Fibroblast of peridontal ligament (primary cell): Measurements from ENCODE around the gene ZNF385B.
"Not testable (repeated sequence)": the region's sequence is repeated elsewhere in the genome, so short reads cannot be mapped to it uniquely, and the experiment has no call there.

ENCODE experiments used
- DNase-seq: peaks from one replicate; pipeline ENCODE4 v3.0.0-alpha.2; 2010; ENCODE audit errors: extremely low read depth

ZNF385B gene

DNA sequence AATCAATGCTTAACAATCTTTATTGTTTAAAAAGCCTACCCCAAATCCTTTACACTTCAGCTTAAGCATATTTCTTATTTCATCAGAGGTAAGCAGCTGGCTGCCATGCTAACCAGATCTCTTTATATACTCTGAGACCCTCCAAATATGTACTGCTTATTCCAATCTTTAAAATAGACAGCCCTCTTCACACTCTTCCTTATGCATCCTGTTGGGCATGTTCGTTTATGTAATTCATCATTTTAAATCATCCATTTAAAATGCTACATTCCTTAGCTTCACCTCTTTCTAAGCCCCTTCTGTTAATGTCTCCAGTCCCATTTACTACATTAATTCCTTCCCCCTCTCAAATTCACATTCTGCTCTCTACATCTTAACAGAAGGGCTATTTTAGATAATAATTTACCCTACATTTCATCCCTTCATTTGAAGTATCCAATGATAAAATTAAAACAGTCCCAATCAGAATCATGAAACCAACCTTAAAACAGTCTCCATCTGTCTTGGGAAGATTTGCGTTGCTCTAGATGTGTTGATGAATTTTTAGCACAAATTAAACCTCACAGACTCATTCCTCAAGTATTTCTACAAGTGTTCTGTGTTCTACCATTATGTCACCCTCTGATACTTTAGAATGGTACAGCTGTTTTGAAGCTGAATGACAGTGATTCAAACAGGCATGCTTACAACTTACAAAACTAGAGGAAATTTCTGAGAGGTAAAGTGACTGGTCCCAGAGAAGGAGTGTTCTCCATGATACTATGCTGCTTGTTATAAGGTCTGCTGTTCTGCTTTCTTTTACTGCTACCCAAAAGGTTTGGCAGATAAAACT is 59.1 kb downstream of the ZNF385B start:
- no peak for DNase-seq

DNA sequence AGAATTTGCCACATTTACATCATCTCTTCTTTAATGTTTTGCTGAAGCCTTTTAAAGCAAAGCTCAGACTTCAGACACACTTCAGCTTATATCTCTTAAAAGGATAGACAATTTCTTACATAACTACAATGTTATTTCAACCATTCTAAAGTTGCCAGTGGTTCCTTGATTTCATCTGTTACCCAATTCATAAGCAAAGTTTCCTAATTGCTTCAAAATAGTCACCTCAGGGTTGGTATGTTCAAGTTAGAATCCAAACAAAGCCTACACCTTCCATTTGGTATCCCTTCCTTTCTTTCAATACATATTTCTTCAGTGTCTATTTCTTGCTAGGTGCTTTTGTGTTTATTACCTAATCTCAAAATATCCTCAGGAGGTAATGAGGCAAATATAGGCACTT is 60.6 kb downstream of the ZNF385B start:
- no peak for DNase-seq

DNA sequence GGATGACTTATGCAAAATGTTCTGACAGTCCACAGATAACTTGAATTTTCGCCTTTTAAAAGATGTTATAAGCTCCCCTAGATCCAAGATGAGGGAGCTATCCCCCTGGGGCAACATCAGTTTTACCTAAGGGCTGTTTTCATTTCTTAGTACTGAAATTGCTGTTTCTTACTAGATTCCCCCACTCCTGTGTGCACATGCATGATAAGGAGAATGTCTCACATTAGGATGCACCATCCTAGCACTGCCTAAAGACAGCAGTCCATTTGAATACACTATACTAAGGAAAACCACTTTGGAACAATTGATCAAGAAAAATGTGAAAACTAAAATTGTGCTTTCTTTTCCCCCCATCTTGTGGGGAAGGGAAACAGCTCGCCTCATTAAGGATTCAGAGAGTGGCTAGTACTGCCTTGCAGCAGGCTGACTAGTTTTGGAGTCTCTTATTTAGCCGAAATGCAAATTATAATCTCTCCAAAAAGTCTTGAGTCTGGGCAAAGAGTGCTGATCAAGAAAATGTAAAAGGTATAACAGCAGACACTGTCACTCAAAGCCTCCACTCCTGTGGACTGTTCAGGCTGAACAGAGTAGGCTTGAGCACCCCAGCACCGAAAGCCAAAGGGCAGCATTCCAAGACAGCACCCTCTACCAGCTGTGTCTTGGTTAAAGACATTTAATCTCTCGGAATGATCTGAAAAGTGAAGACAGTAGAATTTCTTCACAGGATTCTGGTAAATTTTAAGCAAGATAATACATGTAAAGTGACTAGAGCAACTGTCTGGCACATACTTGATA is 65.0 kb downstream of the ZNF385B start:
- DNase-seq = no peak

DNA sequence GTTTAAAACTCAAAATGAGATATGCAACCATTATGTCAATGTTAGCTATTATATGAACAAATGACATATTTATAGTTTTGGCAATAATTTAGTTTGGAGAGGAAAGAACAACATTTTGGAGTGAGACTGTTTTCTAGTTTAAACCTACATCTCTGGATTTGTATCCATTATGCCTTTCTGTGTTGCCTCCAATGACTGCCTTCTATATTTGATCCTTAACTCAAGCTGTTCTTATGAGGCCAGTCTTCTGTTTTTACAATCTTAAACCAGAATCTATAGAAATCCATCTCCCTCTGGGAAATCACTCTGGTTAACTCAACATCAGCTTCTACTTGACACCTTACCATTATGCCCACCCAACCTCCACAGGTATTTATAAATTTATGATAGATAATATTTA is 67.5 kb downstream of the ZNF385B start:
- DNase-seq = no peak

DNA sequence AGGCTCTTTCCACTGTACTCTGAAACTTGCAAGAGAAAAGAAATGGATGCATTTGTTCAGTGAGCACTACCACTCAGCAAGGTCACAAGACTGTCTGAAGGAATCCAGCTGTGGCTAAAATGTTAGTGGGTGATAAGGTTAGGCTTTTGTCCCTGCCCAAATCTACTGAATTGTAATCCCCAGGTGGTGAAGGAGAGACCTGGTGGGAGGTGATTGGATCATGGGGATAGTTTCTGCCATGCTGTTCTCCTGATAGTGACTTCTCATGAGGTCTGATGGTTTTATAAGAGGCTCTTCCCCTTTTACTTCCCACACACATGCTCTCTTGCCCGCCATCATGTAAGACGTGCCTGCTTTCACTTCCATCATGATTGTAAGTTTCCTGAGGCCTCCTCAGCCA is 68.2 kb downstream of the ZNF385B start:
- DNase-seq = no peak

DNA sequence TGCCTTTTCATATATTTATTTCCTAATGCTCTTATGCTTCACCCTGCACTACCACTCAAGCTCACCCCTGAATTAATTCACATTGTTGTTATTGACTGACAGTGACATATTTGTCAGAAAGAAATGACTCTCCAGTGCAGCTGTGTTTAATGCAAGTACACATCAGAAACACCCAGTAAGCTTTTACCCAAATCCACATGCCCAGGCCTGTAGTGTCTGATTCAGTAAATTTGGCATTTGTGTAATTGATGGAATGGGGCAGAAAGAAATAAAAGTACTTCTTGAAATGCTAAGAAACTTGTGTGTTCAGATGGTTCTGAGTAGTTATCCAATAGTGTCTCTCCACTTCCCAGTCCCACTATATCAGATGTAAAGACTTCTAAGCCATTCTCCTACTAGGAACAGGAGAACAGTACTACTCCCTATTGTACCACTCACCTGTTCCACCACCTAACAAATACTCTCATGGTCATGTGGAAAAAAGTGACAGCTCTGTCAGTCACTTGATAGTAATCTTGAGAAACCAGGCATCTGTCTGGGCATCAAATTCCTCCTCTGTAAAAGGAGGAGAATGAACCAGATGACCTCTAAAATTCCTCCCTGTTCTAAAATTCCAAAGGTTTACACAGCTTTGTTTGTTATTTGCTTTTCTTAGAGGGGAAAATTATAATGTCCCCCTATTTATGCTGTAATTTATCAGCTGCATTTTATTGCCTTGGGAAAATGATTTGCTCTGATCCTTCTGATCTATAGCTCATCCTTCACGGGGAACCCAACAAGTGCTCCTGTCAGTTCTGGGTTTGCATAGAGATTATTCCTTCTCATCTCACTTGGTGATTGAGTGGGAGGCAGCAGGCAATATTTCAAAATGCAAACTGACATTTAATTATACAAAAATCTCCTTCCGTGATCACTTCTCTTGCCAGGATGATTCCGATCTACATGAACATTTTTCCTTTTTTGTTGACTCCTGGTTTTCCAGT is 70.9 kb downstream of the ZNF385B start:
- no peak for DNase-seq

DNA sequence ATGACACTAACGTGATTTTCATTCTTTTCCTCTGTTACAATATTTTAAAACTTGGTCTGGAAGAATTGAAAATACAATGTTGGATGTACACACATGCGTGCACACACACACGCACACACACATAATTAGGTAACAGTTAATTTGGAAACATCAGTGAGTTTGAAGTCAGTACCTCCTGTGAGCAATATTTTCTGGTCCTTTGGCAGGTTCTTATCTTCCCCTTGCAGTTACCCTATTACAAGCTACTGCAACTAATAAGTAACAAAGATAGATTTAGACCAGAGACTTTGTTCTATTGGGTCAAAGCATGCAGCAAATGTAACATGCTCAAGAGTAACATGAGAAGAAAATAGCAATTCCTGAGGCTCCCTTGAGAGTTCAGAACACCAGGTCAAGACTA is 73.3 kb downstream of the ZNF385B start:
- DNase-seq = no peak

DNA sequence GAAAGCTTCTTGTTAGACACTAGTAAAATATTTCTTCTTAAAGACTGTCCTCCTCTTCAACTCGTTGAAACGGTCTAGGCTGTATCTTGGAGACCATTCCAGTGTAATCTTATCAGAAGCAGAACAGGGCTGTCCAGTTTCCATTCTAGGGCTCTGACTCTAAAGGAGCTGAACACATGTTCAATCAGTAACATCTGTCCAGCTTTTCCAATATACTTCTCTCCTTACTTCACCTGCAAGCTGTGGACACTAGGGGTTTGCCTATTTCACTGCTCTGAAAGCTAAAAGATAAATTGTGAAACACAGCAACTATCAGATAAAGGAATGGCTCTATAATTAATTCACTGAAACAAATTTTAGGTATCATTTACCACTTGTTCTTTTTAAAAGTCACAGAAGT is 73.8 kb downstream of the ZNF385B start:
- DNase-seq = no peak

DNA sequence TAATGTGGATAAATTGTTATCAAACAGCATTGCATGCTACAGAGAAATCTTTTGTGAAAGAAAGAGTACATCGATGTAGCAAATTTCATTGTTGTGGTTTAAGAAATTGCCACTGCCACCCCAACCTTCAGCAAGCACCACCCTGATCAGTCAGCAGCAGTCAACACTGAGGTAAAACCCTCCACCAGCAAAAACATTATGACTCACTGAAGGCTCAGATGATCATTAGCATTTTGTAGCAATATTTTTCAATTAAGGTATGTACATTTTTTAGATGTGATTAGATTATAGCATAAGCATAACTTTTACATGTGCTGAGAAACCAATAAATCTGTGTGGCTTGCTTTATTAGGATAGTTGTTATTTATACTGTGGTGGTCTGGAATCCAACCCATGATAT is 75.5 kb downstream of the ZNF385B start:
- no peak for DNase-seq

DNA sequence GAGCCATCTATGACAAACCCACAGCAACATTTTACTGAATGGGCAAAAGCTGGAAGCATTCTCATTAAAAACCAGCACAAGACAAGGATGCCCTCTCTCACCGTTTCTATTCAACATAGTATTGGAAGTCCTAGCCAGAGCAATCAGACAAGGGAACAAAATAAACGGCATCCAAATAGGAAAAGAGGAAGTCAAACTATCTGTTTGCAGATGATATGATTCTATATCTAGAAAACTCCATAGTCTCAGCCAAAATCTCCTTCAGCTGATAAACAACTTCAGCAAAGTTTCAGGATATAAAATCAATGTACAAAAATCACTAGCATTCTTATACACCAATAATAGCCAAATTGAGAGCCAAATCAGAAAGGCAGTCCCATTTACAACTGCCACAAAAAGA is 79.1 kb downstream of the ZNF385B start:
- DNase-seq = not testable (repeated sequence)

DNA sequence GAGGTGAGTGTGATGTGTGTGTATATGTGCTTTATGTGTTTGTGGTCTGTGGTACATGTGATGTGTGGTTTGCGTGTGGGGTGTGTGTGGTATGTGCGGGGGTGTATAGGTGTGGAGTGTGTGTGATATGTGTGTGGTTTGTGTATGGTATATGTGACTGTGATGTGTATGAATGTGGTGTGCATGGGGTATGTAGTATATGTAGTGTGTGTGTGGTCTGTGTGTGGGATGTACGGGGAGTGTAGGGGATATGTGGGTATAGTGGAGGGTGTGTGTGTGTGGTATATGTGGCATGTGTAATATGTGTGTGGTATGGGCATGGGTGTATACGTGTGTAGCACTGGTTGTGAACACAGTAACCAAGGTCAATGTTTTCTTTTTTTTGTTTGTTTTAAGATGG is 87.4 kb downstream of the ZNF385B start:
- no peak for DNase-seq

DNA sequence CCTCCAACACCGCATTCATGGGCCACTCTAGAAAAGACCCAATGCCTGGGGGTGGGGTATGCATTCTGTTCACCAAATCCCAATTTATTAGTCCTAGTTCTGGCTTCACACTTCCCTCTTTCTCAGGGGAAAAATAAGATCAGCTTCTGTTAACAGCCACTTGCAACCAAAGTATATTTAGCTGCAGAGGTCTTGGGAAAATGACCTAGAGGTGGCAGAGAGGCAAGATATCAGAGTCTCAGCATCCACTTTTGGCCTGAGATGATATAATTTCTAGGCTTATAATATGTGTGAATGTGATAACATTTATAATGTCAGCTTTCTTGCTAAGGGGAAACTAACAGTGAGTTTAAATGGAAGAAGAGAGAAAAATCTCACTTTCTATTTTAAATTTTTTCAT is 89.1 kb downstream of the ZNF385B start:
- DNase-seq = no peak

DNA sequence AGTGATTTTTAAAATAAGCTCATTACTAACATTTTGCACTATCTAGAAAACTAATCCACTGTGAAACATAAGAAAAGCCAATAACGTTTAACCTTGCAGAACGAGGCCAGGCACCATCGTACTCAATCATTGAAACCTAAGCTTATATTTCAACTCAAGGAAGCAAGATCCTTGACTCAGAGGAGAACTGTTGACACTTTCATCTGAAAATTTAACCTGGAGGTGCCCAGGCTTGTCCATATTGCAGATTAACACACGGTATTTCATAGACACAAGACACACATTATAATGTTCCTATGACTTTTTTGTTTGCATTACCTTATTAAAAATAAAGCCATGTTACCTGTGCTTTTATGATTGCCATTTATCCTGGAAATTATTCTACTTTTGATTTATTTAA is 89.6 kb downstream of the ZNF385B start:
- no peak for DNase-seq

DNA sequence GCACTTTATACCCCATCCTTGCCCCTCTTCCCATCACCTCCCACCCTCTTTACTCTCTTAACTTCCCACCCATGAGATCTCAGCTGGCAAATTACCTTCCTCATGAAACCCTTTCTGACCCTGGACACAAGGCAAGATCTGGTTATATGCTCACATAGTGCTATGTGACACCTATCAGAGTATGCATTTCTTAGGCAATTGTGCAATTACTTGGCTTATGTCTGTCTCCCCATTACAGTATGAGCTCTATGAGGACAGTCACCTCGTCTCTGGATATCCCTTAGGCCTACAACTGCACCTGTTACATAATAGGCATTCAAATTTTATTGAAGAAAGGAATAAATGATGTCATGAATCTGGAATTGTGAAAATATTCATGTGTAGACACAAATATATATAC is 91.4 kb downstream of the ZNF385B start:
- no peak for DNase-seq

DNA sequence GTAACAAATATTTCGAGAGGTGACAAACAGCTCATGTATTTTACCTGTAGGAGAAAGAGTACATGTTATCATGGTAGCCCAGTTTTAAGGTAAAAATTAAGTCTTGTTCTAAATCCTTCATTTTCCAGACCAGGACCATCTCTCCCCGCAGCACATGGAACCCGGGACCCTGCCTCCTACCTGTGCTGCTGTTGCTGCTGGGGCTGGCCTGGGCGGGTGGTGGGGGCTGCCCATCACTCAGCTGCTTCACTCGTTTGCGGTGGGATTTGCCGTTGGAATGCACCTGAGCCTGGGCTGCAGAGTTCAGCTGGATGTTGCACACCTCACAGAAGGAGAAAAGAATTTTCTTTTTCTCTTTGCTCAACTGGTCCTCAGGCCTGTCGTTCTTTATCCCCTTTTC is 92.1 kb downstream of the ZNF385B start:
- no peak for DNase-seq

DNA sequence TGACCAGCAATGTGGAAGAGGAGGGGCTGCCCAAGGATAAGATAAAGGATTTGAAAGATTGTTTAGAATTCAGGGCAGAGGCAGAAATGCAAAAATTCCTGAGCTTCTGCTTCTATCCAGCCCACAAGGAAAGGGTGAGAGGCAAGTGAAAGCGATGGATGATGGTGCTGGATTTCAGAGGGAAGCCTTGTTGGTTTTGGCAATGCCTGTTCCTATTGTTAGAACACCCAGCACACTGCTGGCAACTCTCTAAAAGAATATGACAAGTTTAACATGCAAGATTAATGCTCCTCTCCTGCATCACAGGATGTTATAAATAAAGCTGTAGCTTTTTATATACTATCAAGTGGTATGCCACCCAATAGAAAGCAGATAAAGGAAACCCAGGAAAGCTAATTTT is 92.6 kb downstream of the ZNF385B start:
- no peak for DNase-seq

DNA sequence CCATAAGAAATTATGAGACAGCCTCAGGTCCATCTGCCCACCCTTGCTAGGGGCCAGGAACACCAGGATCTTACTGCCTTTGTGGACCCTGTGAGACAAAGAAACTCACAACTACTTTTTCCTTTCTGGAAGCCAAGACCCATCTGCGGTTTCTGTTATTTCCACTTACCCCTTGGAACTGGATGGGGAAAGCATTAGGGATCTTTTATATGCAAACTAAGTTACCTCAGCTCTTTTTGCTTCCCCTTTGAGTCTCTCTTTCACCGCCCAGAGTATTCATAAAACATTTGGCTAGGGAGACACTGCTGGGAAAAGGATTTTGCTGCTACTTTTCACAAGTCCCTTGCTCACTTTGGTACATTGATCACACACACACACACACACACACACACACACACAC is 95.7 kb downstream of the ZNF385B start:
- no peak for DNase-seq

DNA sequence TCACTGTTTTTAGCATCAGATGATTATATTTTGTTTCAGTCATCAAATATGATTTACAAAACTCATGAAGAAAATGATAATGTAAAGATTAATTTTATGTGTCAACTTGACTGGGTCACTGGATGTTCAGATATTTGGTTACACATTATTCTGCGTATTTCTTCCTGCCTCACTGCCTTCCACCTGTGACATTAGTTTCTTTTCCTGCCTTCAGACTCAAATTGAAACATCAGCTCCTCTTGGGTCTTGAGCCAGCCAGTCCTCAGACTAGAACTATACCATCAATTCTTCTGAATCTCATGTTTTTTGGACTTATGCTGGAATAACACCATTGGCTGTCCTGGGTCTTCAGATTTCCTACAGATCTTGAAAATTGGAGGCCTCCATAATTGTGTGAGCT is 96.7 kb downstream of the ZNF385B start:
- no peak for DNase-seq

DNA sequence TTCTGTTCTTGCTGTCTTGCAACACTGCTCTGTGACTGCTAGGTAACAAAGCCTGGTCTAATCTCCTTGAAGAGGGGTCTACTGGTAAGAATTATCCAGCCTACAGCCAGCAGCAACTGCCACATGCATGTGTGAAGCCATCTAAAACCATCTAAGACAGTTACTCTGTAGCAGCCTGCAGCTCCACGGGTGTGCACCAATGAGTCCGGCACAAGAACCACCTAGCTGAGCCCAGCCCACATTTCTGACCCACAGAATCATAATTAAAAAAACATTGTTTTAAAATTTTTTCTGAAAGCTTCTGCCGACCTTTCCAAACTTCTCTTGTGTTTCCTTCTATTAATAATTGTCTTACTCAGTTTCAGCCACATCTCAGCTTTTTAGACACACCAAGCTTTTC is 102.8 kb downstream of the ZNF385B start:
- DNase-seq = no peak

DNA sequence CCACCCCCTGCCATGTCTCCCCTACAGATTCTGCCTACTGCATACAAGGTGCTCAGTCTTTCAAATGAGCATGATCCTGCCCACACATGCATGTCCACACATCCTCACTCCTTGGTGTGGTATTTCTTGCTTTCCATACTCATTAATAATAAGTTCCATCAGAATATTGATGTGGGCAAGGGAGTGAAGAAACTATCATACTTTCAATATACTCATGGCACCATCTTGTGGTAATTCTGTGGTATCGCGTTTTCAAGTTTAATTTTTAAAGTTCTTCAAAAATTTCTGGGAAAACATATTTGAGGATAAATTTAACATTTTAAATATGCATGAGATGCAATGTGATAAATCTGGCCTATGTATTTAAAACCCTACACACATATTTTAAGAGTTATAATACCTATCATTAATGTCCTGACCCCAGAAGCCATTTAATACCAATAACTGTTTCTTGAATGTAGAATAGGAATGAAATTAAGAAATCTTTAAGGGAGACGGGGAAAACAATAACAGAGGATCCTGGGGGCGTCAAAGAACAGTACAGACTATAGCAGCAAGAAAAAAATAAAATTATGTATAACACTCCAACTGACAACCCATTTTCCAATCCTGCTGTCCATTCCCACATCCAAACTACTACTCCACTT is 110.1 kb downstream of the ZNF385B start:
- DNase-seq = peak; percentile 67

DNA sequence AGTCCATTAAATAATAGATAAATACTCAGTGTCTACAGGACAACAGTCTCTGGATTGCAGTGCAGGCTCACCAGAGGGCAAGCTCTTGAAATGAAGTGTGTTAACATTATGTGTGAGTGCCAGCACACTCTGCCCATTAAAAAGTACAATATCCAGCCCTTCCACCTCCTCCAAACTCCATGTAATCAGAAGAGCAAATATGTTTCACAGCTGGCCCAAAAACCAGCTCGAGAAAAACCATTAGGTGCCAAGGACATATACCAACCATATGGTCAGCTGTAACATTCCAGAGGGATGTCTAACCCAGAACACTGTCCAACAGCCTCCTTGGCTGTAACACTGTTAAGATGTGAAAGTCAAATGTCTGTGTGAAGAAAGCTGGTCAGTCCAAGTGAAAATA is 112.2 kb downstream of the ZNF385B start:
- DNase-seq = peak; percentile 83

DNA sequence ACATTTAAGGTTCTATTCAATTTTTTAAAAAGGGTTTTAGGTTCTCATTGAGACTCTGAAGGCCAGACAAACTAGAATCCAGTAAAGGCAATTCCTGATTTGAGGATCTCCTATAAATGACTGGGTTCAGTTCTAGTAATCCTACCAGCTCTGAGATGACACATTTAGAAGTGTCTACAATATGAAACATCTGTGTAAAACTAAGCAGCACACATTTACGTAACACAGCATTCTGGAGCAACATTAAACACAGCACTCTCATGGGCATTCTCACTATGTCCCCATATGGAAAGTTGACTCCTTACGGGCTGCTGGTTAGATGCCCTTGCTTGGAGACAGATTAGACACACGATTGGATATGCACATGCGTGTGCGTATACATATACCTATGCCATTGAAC is 114.4 kb downstream of the ZNF385B start:
- DNase-seq = peak; percentile 25
